Peyer's patch (tissue), 4 donors: Measurements from ENCODE around the gene SRCIN1. TPM values are rescaled to one million over a fixed set of nuclear protein-coding genes. Genes with fewer than 3 reads are reported as not detected.

Experiments
- DNase-seq, 3 donors: peaks; one replicate each; pipeline ENCODE4 v3.0.0-alpha.2; 2017 to 2019
- H3K27ac ChIP-seq, 4 donors: fragments of 200-600 bp; sonication (generic); one replicate each; pipeline ENCODE4 v1.5.1; 2016 to 2019
- H3K27me3 ChIP-seq, 2 donors: fragments of 200-600 bp; sonication (generic); one replicate each; pipeline ENCODE4 v1.5.1; 2019
- H3K36me3 ChIP-seq, 3 donors: fragments of 200-600 bp; sonication (generic); one replicate each; pipeline ENCODE4 v1.5.1; 2016 to 2019
- H3K4me1 ChIP-seq, 4 donors: fragments of 200-600 bp; sonication (generic); one replicate each; pipeline ENCODE4 v1.5.1; 2016 to 2019
- H3K4me3 ChIP-seq, 4 donors: fragments of 200-600 bp; sonication (generic); 1 replicate in 3 of 4; 2 replicates in 1 of 4; pipeline ENCODE4 v1.5.1; 2016 to 2019; ENCODE audit warnings: mild to moderate bottlenecking in 1 of 4
- H3K9me3 ChIP-seq, 4 donors: fragments of 200-600 bp; sonication (generic); one replicate each; pipeline ENCODE4 v1.5.1; 2016 to 2019; ENCODE audit warnings: mild to moderate bottlenecking in 1 of 4
- CTCF ChIP-seq, 6 experiments: fragments of 450-650 bp in 4 of 6; fragments of 200-600 bp in 2 of 6; sonication (generic) in 1 of 6; IDR thresholded peaks; one replicate each; pipeline ENCODE4 v1.5.1; 2017 to 2019; ENCODE audit warnings: antibody characterized with exemption in 6 of 6, mild to moderate bottlenecking in 3 of 6, moderate library complexity in 1 of 6
- POLR2A ChIP-seq, 2 donors: fragments of 450-650 bp; IDR thresholded peaks; one replicate each; pipeline ENCODE4 v1.5.1; 2017; ENCODE audit warnings: antibody characterized with exemption in 2 of 2, mild to moderate bottlenecking in 2 of 2, moderate library complexity in 2 of 2
- total RNA-seq, 4 donors: library from RNA; depleted of rRNA; stranded (reverse); fragments of >200 nt; gene quantifications; one replicate each; pipeline ENCODE4 v1.1.0, GENCODE V29; 2016

The SRCIN1 gene
- total RNA-seq, 4 donors from 2014 or later, result 3.2 to 10.6 (median 8.4) TPM

GRCh38 chr17:38598536-38598935, 7.2 kb downstream of the SRCIN1 start:
- TF ChIP-seq CTCF (IDR thresholded peaks at IDR 0.05), result no peak
- TF ChIP-seq POLR2A (IDR thresholded peaks at IDR 0.05), result no peak
- peak in 1 of 3 donors; percentile 55 for DNase-seq
- Histone ChIP-seq H3K4me1 (peaks cover 0 to 9% (median 0%) of the 10 kb centered on the region in 4 donors), H3K36me3 (no peaks in the 10 kb centered on the region), H3K27me3 (no peaks in the 10 kb centered on the region), H3K9me3 (no peaks in the 10 kb centered on the region), H3K27ac (no peak overlapping the region), H3K4me3 (no peak overlapping the region)

GRCh38 chr17:38597375-38597774, 8.4 kb downstream of the SRCIN1 start:
- DNase-seq, result no peak
- Histone ChIP-seq H3K4me3 (no peak overlapping the region), H3K27me3 (no peaks in the 10 kb centered on the region), H3K27ac (no peak overlapping the region), H3K36me3 (no peaks in the 10 kb centered on the region), H3K4me1 (peaks cover 0 to 7% (median 0%) of the 10 kb centered on the region in 4 donors), H3K9me3 (no peaks in the 10 kb centered on the region)
- no peak for TF ChIP-seq POLR2A (IDR thresholded peaks at IDR 0.05)
- TF ChIP-seq CTCF (IDR thresholded peaks at IDR 0.05), result no peak

GRCh38 chr17:38596651-38597050, 9.1 kb downstream of the SRCIN1 start:
- H3K4me3 ChIP-seq, result no peak overlapping the region
- TF ChIP-seq CTCF (IDR thresholded peaks at IDR 0.05) (no peak), POLR2A (IDR thresholded peaks at IDR 0.05) (no peak)
- no peaks in the 10 kb centered on the region for H3K27me3 ChIP-seq
- H3K9me3 ChIP-seq, result no peaks in the 10 kb centered on the region
- no peaks in the 10 kb centered on the region for H3K36me3 ChIP-seq
- DNase-seq, result no peak
- H3K27ac ChIP-seq, result no peak overlapping the region
- H3K4me1 ChIP-seq, result peaks cover 0 to 7% (median 2%) of the 10 kb centered on the region in 4 donors

- Histone ChIP-seq H3K27ac (no peak overlapping the region), H3K27me3 (no peaks in the 10 kb centered on the region), H3K36me3 (no peaks in the 10 kb centered on the region), H3K4me1 (peaks cover 0 to 13% (median 4%) of the 10 kb centered on the region in 4 donors), H3K9me3 (no peaks in the 10 kb centered on the region), H3K4me3 (no peak overlapping the region)
- DNase-seq, result no peak
- TF ChIP-seq CTCF (IDR thresholded peaks at IDR 0.05), result no peak
- no peak for TF ChIP-seq POLR2A (IDR thresholded peaks at IDR 0.05)
These were observed 9.9 kb downstream of the SRCIN1 start for GRCh38 chr17:38595892-38596291.

- Histone ChIP-seq H3K27me3 (no peaks in the 10 kb centered on the region), H3K27ac (no peak overlapping the region), H3K36me3 (no peaks in the 10 kb centered on the region), H3K4me1 (peaks cover 0 to 13% (median 4%) of the 10 kb centered on the region in 4 donors), H3K9me3 (no peaks in the 10 kb centered on the region), H3K4me3 (no peak overlapping the region)
- no peak for DNase-seq
- TF ChIP-seq CTCF (IDR thresholded peaks at IDR 0.05), result no peak
- no peak for TF ChIP-seq POLR2A (IDR thresholded peaks at IDR 0.05)
These were observed 11.6 kb downstream of the SRCIN1 start for GRCh38 chr17:38594152-38594551.

GRCh38 chr17:38592487-38592886, 13.3 kb downstream of the SRCIN1 start:
- Histone ChIP-seq H3K27ac (no peak overlapping the region), H3K36me3 (no peaks in the 10 kb centered on the region), H3K4me3 (no peak overlapping the region), H3K4me1 (peaks cover 0 to 13% (median 4%) of the 10 kb centered on the region in 4 donors), H3K27me3 (no peaks in the 10 kb centered on the region), H3K9me3 (no peaks in the 10 kb centered on the region)
- TF ChIP-seq POLR2A (IDR thresholded peaks at IDR 0.05) (no peak), CTCF (IDR thresholded peaks at IDR 0.05) (no peak)
- no peak for DNase-seq
